Measurements from ENCODE around the gene PCBD2.

GRCh38 chr5:134969166-134969565 lies 64.2 kb downstream of the PCBD2 start:
- no peak for TF ChIP-seq POLR2A (IDR thresholded peaks at IDR 0.05; ENCODE audit: low read length)
- no peak for TF ChIP-seq GATA1 (IDR thresholded peaks at IDR 0.05; ENCODE audit: low read depth, low read length)

All from erythroblast (primary cell).